HEK293 (cell line): ENCODE results near the gene PCDH12.

ENCODE experiments used
- CTCF ChIA-PET: fragments of 350-600 bp; formaldehyde crosslinking; extraction: SDS; loops from one replicate; lab custom pipeline; 2021; ENCODE audit warnings: antibody characterized with exemption; lab: Yijun Ruan, JAX
- POLR2A ChIA-PET: fragments of 300-600 bp; formaldehyde crosslinking; extraction: SDS; loops from one replicate; lab custom pipeline; 2020; ENCODE audit warnings: antibody characterized with exemption, inconsistent platforms; lab: Yijun Ruan, JAX
- H3K27ac ChIP-seq: fragments of 200-500 bp; sonication (Bioruptor generic); 2 replicates; pipeline ENCODE4 v1.5.1; 2014; ENCODE audit warnings: low read depth, low read length, control low read depth, inconsistent platforms; ENCODE audit errors: extremely low read depth
- H3K36me3 ChIP-seq, 2 experiments: fragments of 200-500 bp in 1 of 2; sonication (Bioruptor generic) in 1 of 2; 1 replicate in 1 of 2; 2 replicates in 1 of 2; pipeline ENCODE4 v1.5.1; 2014 to 2017; ENCODE audit warnings: inconsistent platforms in 2 of 2, low read length in 2 of 2; ENCODE audit not compliant: control insufficient read depth in 2 of 2, insufficient read depth in 1 of 2
- H3K4me1 ChIP-seq: fragments of 200-500 bp; sonication (Bioruptor generic); 2 replicates; pipeline ENCODE4 v1.5.1; 2014; ENCODE audit warnings: mild to moderate bottlenecking, low read length, inconsistent platforms; ENCODE audit not compliant: control insufficient read depth, insufficient read depth
- H3K4me3 ChIP-seq: 2 replicates; pipeline ENCODE4 v1.5.1; 2011; ENCODE audit warnings: low read depth, mild to moderate bottlenecking, control low read depth, low read length, moderate library complexity
- H3K9me3 ChIP-seq: fragments of 200-500 bp; sonication (Bioruptor generic); 2 replicates; pipeline ENCODE4 v1.5.1; 2014; ENCODE audit warnings: low read depth, low read length, inconsistent platforms; ENCODE audit not compliant: control insufficient read depth, insufficient read depth
- CTCF ChIP-seq: fragments of 450-650 bp; formaldehyde crosslinking; IDR thresholded peaks from 2 replicates; pipeline ENCODE4 v1.5.1; 2016; ENCODE audit warnings: missing biosample characterization, missing genetic modification characterization
- GLIS1 ChIP-seq: fragments of 450-650 bp; formaldehyde crosslinking; IDR thresholded peaks from 2 replicates; pipeline ENCODE4 v1.5.1; 2016; ENCODE audit warnings: missing biosample characterization, missing genetic modification characterization
- KLF10 ChIP-seq: fragments of 450-650 bp; IDR thresholded peaks from 2 replicates; pipeline ENCODE4 v1.5.1; 2018; ENCODE audit warnings: missing biosample characterization, mild to moderate bottlenecking, missing genetic modification characterization
- PRDM6 ChIP-seq: fragments of 450-650 bp; formaldehyde crosslinking; IDR thresholded peaks from 2 replicates; pipeline ENCODE4 v1.5.1; 2017; ENCODE audit warnings: missing biosample characterization, missing genetic modification characterization
- ZBTB11 ChIP-seq: fragments of 450-650 bp; formaldehyde crosslinking; conservative IDR thresholded peaks from 2 replicates; pipeline ENCODE4 v1.5.1; 2016; ENCODE audit warnings: low read depth, missing biosample characterization, missing genetic modification characterization
- ZBTB7A ChIP-seq: fragments of 450-650 bp; formaldehyde crosslinking; IDR thresholded peaks from 2 replicates; pipeline ENCODE4 v1.5.1; 2016; ENCODE audit warnings: low read depth, missing biosample characterization, missing genetic modification characterization
- ZFP69B ChIP-seq: fragments of 450-650 bp; formaldehyde crosslinking; IDR thresholded peaks from 2 replicates; pipeline ENCODE4 v1.5.1; 2016; ENCODE audit warnings: missing biosample characterization, missing genetic modification characterization
- ZNF211 ChIP-seq: fragments of 450-650 bp; formaldehyde crosslinking; IDR thresholded peaks from 2 replicates; pipeline ENCODE4 v1.5.1; 2016; ENCODE audit warnings: low read depth, missing biosample characterization, missing genetic modification characterization
- ZNF223 ChIP-seq: fragments of 450-650 bp; formaldehyde crosslinking; IDR thresholded peaks from 2 replicates; pipeline ENCODE4 v1.5.1; 2016; ENCODE audit warnings: missing biosample characterization, missing genetic modification characterization
- ZNF350 ChIP-seq: fragments of 450-650 bp; formaldehyde crosslinking; IDR thresholded peaks from 2 replicates; pipeline ENCODE4 v1.5.0; 2017; ENCODE audit warnings: missing biosample characterization, mild to moderate bottlenecking, missing genetic modification characterization
- ZNF549 ChIP-seq: fragments of 450-650 bp; IDR thresholded peaks from 2 replicates; pipeline ENCODE4 v1.5.1; 2018; ENCODE audit warnings: missing biosample characterization, missing genetic modification characterization, mild to moderate bottlenecking, inconsistent platforms, moderate library complexity
- ZNF654 ChIP-seq: fragments of 450-650 bp; formaldehyde crosslinking; IDR thresholded peaks from 2 replicates; pipeline ENCODE4 v1.5.1; 2016; ENCODE audit warnings: low read depth, missing biosample characterization, missing genetic modification characterization
- ZNF704 ChIP-seq: fragments of 450-650 bp; formaldehyde crosslinking; IDR thresholded peaks from 2 replicates; pipeline ENCODE4 v1.5.1; 2016; ENCODE audit warnings: missing biosample characterization, missing genetic modification characterization
- ZNF777 ChIP-seq: fragments of 450-650 bp; formaldehyde crosslinking; IDR thresholded peaks from 2 replicates; pipeline ENCODE4 v1.5.1; 2017; ENCODE audit warnings: missing biosample characterization, missing genetic modification characterization, borderline replicate concordance
- ZSCAN16 ChIP-seq: fragments of 450-650 bp; formaldehyde crosslinking; IDR thresholded peaks from 2 replicates; pipeline ENCODE4 v1.5.1; 2016; ENCODE audit warnings: missing biosample characterization, missing genetic modification characterization
- TF ChIP-seq, protein P1 (sequence below): fragments of 450-650 bp; formaldehyde crosslinking; IDR thresholded peaks from 2 replicates; pipeline ENCODE4 v1.5.1; 2016; ENCODE audit warnings: missing biosample characterization, missing genetic modification characterization, low read depth
- TF ChIP-seq, protein P2 (sequence below): fragments of 450-650 bp; formaldehyde crosslinking; IDR thresholded peaks from 2 replicates; pipeline ENCODE4 v1.5.1; 2016; ENCODE audit warnings: missing biosample characterization, missing genetic modification characterization, borderline replicate concordance
- TF ChIP-seq, protein P3 (sequence below): fragments of 450-650 bp; formaldehyde crosslinking; IDR thresholded peaks from 2 replicates; pipeline ENCODE4 v1.5.1; 2017; ENCODE audit warnings: missing biosample characterization, mild to moderate bottlenecking, missing genetic modification characterization, moderate library complexity

PCDH12 gene

DNA sequence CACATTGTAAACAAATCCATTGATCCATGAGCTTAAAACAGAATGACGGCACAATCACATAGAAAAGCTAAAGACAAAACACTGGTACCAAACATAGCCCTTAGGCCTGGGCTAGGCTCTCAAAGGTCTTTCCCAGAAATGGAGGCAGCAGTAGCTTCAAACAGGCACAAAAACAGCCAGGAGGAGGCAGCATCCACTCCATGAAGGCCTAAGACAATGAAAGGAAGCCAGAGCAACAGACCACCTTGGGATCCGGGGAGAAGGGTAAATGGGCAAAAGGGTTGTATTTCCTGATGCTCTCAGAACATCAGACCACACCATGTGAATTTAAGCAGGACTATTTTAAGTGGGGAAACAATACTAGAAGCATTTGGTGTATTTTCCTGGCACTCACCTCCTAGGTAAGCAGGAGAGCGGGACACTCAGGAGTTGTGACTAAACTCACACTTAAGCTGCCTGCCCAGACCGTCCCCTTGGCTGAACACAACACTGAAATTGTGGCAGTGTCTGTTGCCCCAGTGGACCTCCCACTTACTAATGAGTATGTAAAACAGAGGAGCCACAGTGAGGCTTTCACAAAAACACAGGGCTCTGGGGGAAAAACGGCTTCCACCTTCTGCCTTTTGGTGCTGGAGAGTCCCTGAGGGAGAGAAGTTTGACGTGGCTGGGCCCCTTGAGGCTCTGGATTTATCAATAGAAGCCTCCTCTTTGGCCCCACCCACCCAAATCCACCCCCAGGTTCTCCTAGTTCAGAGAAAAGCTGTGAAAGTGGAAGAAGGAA, 42.9 kb upstream of the PCDH12 start:
- ChIA-PET CTCF (interaction anchor here (0.5 to 6.1 kb wide), 9 partner anchors 13 to 541 kb away, joined by 3 to 43 read pairs (median 4); partner anchors contain the start of gene GNPDA1), POLR2A (no interaction called here)
- no peak overlapping the region for H3K4me3 ChIP-seq
- no peaks in the 10 kb centered on the region for H3K4me1 ChIP-seq
- H3K36me3 ChIP-seq, result peaks cover 0 to 74% of the 10 kb centered on the region in 2 experiments
- H3K9me3 ChIP-seq, result no peaks in the 10 kb centered on the region
- no peak overlapping the region for H3K27ac ChIP-seq
- TF ChIP-seq ZBTB11 (tag by site-specific recombination), result no peak
- peak; percentile 24 for TF ChIP-seq ZNF654 (tag by site-specific recombination)
- TF ChIP-seq ZNF211, result no peak
- 0 out of 2 replicates have a peak, but pooled peaks have one; percentile 20 for TF ChIP-seq CTCF
- TF ChIP-seq ZNF704 (tag by site-specific recombination), result no peak
- no peak for TF ChIP-seq ZFP69B
- TF ChIP-seq, all 188 proteins: peak for 2

DNA sequence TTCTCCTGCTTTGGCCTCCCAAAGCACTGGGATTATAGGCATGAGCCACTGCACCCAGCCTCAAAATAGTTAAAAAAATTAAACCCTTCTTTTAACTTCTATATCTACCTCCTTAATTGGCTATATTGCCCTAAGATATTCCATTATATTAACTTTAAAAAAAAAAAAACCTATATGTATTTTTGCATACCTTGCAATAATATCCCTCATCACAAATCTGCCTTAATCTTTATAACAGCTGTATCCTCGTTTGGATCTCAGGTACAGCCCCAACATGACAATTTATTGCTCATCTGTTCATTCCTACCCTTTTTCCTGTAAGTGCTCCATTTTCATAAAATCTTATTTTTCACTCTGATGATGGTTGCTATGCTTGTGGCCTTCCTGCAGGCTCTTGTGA, 42.2 kb upstream of the PCDH12 start:
- Histone ChIP-seq H3K4me1 (no peaks in the 10 kb centered on the region), H3K36me3 (peaks cover 0 to 71% of the 10 kb centered on the region in 2 experiments), H3K9me3 (no peaks in the 10 kb centered on the region), H3K27ac (no peak overlapping the region), H3K4me3 (no peak overlapping the region)
- ChIA-PET CTCF (interaction anchor here (0.5 to 6.1 kb wide), 5 partner anchors 14 to 542 kb away, joined by 3 to 43 read pairs (median 5); partner anchors contain the start of gene GNPDA1), POLR2A (no interaction called here)
- TF ChIP-seq ZBTB7A (no peak), ZNF350 (tag by site-specific recombination) (no peak), KLF10 (tag by site-specific recombination) (no peak), ZNF223 (tag by site-specific recombination) (no peak), ZNF549 (tag by site-specific recombination) (no peak), PRDM6 (tag by site-specific recombination) (no peak), GLIS1 (tag by site-specific recombination) (no peak), ZNF777 (tag by site-specific recombination) (no peak), ZSCAN16 (tag by site-specific recombination) (no peak)
- TF ChIP-seq, protein P1, sequence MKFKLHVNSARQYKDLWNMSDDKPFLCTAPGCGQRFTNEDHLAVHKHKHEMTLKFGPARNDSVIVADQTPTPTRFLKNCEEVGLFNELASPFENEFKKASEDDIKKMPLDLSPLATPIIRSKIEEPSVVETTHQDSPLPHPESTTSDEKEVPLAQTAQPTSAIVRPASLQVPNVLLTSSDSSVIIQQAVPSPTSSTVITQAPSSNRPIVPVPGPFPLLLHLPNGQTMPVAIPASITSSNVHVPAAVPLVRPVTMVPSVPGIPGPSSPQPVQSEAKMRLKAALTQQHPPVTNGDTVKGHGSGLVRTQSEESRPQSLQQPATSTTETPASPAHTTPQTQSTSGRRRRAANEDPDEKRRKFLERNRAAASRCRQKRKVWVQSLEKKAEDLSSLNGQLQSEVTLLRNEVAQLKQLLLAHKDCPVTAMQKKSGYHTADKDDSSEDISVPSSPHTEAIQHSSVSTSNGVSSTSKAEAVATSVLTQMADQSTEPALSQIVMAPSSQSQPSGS (tag by site-specific recombination), result no peak
- TF ChIP-seq, protein P2, sequence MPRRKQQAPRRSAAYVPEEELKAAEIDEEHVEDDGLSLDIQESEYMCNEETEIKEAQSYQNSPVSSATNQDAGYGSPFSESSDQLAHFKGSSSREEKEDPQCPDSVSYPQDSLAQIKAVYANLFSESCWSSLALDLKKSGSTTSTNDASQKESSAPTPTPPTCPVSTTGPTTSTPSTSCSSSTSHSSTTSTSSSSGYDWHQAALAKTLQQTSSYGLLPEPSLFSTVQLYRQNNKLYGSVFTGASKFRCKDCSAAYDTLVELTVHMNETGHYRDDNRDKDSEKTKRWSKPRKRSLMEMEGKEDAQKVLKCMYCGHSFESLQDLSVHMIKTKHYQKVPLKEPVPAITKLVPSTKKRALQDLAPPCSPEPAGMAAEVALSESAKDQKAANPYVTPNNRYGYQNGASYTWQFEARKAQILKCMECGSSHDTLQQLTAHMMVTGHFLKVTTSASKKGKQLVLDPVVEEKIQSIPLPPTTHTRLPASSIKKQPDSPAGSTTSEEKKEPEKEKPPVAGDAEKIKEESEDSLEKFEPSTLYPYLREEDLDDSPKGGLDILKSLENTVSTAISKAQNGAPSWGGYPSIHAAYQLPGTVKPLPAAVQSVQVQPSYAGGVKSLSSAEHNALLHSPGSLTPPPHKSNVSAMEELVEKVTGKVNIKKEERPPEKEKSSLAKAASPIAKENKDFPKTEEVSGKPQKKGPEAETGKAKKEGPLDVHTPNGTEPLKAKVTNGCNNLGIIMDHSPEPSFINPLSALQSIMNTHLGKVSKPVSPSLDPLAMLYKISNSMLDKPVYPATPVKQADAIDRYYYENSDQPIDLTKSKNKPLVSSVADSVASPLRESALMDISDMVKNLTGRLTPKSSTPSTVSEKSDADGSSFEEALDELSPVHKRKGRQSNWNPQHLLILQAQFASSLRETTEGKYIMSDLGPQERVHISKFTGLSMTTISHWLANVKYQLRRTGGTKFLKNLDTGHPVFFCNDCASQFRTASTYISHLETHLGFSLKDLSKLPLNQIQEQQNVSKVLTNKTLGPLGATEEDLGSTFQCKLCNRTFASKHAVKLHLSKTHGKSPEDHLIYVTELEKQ (tag by site-specific recombination), result no peak
- TF ChIP-seq, protein P3, sequence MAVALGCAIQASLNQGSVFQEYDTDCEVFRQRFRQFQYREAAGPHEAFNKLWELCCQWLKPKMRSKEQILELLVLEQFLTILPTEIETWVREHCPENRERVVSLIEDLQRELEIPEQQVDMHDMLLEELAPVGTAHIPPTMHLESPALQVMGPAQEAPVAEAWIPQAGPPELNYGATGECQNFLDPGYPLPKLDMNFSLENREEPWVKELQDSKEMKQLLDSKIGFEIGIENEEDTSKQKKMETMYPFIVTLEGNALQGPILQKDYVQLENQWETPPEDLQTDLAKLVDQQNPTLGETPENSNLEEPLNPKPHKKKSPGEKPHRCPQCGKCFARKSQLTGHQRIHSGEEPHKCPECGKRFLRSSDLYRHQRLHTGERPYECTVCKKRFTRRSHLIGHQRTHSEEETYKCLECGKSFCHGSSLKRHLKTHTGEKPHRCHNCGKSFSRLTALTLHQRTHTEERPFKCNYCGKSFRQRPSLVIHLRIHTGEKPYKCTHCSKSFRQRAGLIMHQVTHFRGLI (tag by site-specific recombination), result no peak
